HEK293 (cell line): ENCODE measurements around the gene FAM25A.
"Not testable (repeated sequence)": the region's sequence is repeated elsewhere in the genome, so short reads cannot be mapped to it uniquely, and the experiment has no call there.

ENCODE experiments used
- CTCF ChIA-PET: fragments of 350-600 bp; formaldehyde crosslinking; extraction: SDS; loops from one replicate; lab custom pipeline; 2021; ENCODE audit warnings: antibody characterized with exemption; lab: Yijun Ruan, JAX
- POLR2A ChIA-PET: fragments of 300-600 bp; formaldehyde crosslinking; extraction: SDS; loops from one replicate; lab custom pipeline; 2020; ENCODE audit warnings: antibody characterized with exemption, inconsistent platforms; lab: Yijun Ruan, JAX
- H3K27ac ChIP-seq: fragments of 200-500 bp; sonication (Bioruptor generic); 2 replicates; pipeline ENCODE4 v1.5.1; 2014; ENCODE audit warnings: low read depth, low read length, control low read depth, inconsistent platforms; ENCODE audit errors: extremely low read depth
- H3K36me3 ChIP-seq, 2 experiments: fragments of 200-500 bp in 1 of 2; sonication (Bioruptor generic) in 1 of 2; 1 replicate in 1 of 2; 2 replicates in 1 of 2; pipeline ENCODE4 v1.5.1; 2014 to 2017; ENCODE audit warnings: inconsistent platforms in 2 of 2, low read length in 2 of 2; ENCODE audit not compliant: control insufficient read depth in 2 of 2, insufficient read depth in 1 of 2
- H3K4me1 ChIP-seq: fragments of 200-500 bp; sonication (Bioruptor generic); 2 replicates; pipeline ENCODE4 v1.5.1; 2014; ENCODE audit warnings: mild to moderate bottlenecking, low read length, inconsistent platforms; ENCODE audit not compliant: control insufficient read depth, insufficient read depth
- H3K4me3 ChIP-seq: 2 replicates; pipeline ENCODE4 v1.5.1; 2011; ENCODE audit warnings: low read depth, mild to moderate bottlenecking, control low read depth, low read length, moderate library complexity
- H3K9me3 ChIP-seq: fragments of 200-500 bp; sonication (Bioruptor generic); 2 replicates; pipeline ENCODE4 v1.5.1; 2014; ENCODE audit warnings: low read depth, low read length, inconsistent platforms; ENCODE audit not compliant: control insufficient read depth, insufficient read depth
- ATF2 ChIP-seq: fragments of 450-650 bp; formaldehyde crosslinking; IDR thresholded peaks from 2 replicates; pipeline ENCODE4 v1.5.1; 2016; ENCODE audit warnings: missing biosample characterization, missing genetic modification characterization, low read depth
- FEZF1 ChIP-seq: fragments of 450-650 bp; formaldehyde crosslinking; IDR thresholded peaks from 2 replicates; pipeline ENCODE4 v1.5.1; 2016; ENCODE audit warnings: missing biosample characterization, missing genetic modification characterization
- SETDB1 ChIP-seq: IDR thresholded peaks from one replicate; pipeline ENCODE4 v1.6.1; 2017; ENCODE audit warnings: mild to moderate bottlenecking, low read length, moderate library complexity, mixed read lengths; ENCODE audit not compliant: insufficient read length
- SP3 ChIP-seq: fragments of 450-650 bp; formaldehyde crosslinking; IDR thresholded peaks from 2 replicates; pipeline ENCODE4 v1.5.1; 2016; ENCODE audit warnings: missing biosample characterization, missing genetic modification characterization
- YY1 ChIP-seq: fragments of 450-650 bp; formaldehyde crosslinking; IDR thresholded peaks from 2 replicates; pipeline ENCODE4 v1.5.1; 2018; ENCODE audit warnings: missing biosample characterization, missing genetic modification characterization
- ZBTB1 ChIP-seq: fragments of 450-650 bp; formaldehyde crosslinking; IDR thresholded peaks from 2 replicates; pipeline ENCODE4 v1.5.1; 2016; ENCODE audit warnings: missing biosample characterization, missing genetic modification characterization
- ZBTB44 ChIP-seq: fragments of 450-650 bp; IDR thresholded peaks from 2 replicates; pipeline ENCODE4 v1.5.1; 2018; ENCODE audit warnings: missing biosample characterization, mild to moderate bottlenecking, missing genetic modification characterization
- ZEB2 ChIP-seq: fragments of 450-650 bp; formaldehyde crosslinking; IDR thresholded peaks from 2 replicates; pipeline ENCODE4 v1.5.1; 2016; ENCODE audit warnings: missing biosample characterization, missing genetic modification characterization
- ZFP41 ChIP-seq: fragments of 450-650 bp; formaldehyde crosslinking; IDR thresholded peaks from 2 replicates; pipeline ENCODE4 v1.5.1; 2016; ENCODE audit warnings: missing biosample characterization, missing genetic modification characterization, borderline replicate concordance
- ZNF10 ChIP-seq: fragments of 450-650 bp; formaldehyde crosslinking; IDR thresholded peaks from 2 replicates; pipeline ENCODE4 v1.5.1; 2017; ENCODE audit warnings: missing biosample characterization, missing genetic modification characterization
- ZNF121 ChIP-seq: fragments of 450-650 bp; formaldehyde crosslinking; IDR thresholded peaks from 2 replicates; pipeline ENCODE4 v1.5.1; 2016; ENCODE audit warnings: missing biosample characterization, missing genetic modification characterization
- ZNF174 ChIP-seq: fragments of 450-650 bp; formaldehyde crosslinking; IDR thresholded peaks from 2 replicates; pipeline ENCODE4 v1.5.0; 2017; ENCODE audit warnings: missing biosample characterization, mild to moderate bottlenecking, missing genetic modification characterization
- ZNF302 ChIP-seq: fragments of 450-650 bp; formaldehyde crosslinking; IDR thresholded peaks from 2 replicates; pipeline ENCODE4 v1.5.1; 2016; ENCODE audit warnings: missing biosample characterization, missing genetic modification characterization, low read depth
- ZNF37A ChIP-seq: fragments of 450-650 bp; IDR thresholded peaks from 2 replicates; pipeline ENCODE4 v1.5.1; 2018; ENCODE audit warnings: missing biosample characterization, missing genetic modification characterization
- ZNF426 ChIP-seq: fragments of 450-650 bp; formaldehyde crosslinking; IDR thresholded peaks from 2 replicates; pipeline ENCODE4 v1.5.1; 2017; ENCODE audit warnings: missing biosample characterization, missing genetic modification characterization, mild to moderate bottlenecking, inconsistent platforms, moderate library complexity
- ZNF514 ChIP-seq: fragments of 450-650 bp; formaldehyde crosslinking; IDR thresholded peaks from 2 replicates; pipeline ENCODE4 v1.5.1; 2016; ENCODE audit warnings: missing biosample characterization, missing genetic modification characterization
- ZNF560 ChIP-seq: fragments of 450-650 bp; formaldehyde crosslinking; IDR thresholded peaks from 2 replicates; pipeline ENCODE4 v1.5.1; 2017; ENCODE audit warnings: missing biosample characterization, missing genetic modification characterization, borderline replicate concordance
- ZNF639 ChIP-seq: fragments of 450-650 bp; formaldehyde crosslinking; IDR thresholded peaks from 2 replicates; pipeline ENCODE4 v1.5.1; 2016; ENCODE audit warnings: missing biosample characterization, missing genetic modification characterization
- ZNF658 ChIP-seq: fragments of 450-650 bp; formaldehyde crosslinking; IDR thresholded peaks from 2 replicates; pipeline ENCODE4; 2016; ENCODE audit warnings: missing biosample characterization, missing genetic modification characterization
- ZNF777 ChIP-seq: fragments of 450-650 bp; formaldehyde crosslinking; IDR thresholded peaks from 2 replicates; pipeline ENCODE4 v1.5.1; 2017; ENCODE audit warnings: missing biosample characterization, missing genetic modification characterization, borderline replicate concordance
- ZSCAN30 ChIP-seq: fragments of 450-650 bp; IDR thresholded peaks from 2 replicates; pipeline ENCODE4 v1.5.1; 2018; ENCODE audit warnings: missing biosample characterization, mild to moderate bottlenecking, missing genetic modification characterization, moderate library complexity

FAM25A gene

GRCh38 chr10:87043579-87043978, 23.5 kb downstream of the FAM25A start:
- H3K27ac ChIP-seq, H3K4me1 ChIP-seq, POLR2A ChIA-PET, H3K9me3 ChIP-seq, H3K4me3 ChIP-seq: not testable (repeated sequence)
- CTCF ChIA-PET, result interaction anchor here (1.3 kb wide), 1 partner anchor 77 kb away, joined by 3 read pairs; no protein-coding TSS in a partner anchor
- peaks cover 15 to 16% of the 10 kb centered on the region in 2 experiments; a peak in 2 of 3 replicates for H3K36me3 ChIP-seq
- TF ChIP-seq ZNF121 (tag by site-specific recombination), result peak; percentile 75

- Histone ChIP-seq H3K27ac (no peak overlapping the region), H3K4me1 (no peaks in the 10 kb centered on the region), H3K36me3 (peaks cover 24 to 27% of the 10 kb centered on the region in 2 experiments), H3K9me3 (no peaks in the 10 kb centered on the region)
- ChIA-PET POLR2A (no interaction called here), CTCF (interaction anchor here (0.6 kb wide), 2 partner anchors 14 to 18 kb away, joined by 3 to 6 read pairs; no protein-coding TSS in a partner anchor)
- TF ChIP-seq YY1 (tag by site-specific recombination), result no peak
- no peak for TF ChIP-seq ZNF302
- TF ChIP-seq FEZF1, result no peak
- no peak for TF ChIP-seq ZEB2
- TF ChIP-seq ZFP41 (tag by site-specific recombination), result no peak
- no peak for TF ChIP-seq ZSCAN30 (tag by site-specific recombination)
- no peak for TF ChIP-seq ZNF426
- TF ChIP-seq SETDB1, result no peak
- no peak for TF ChIP-seq ZBTB44 (tag by site-specific recombination)
- TF ChIP-seq ZNF174 (tag by site-specific recombination), result no peak
- TF ChIP-seq ZNF10, result no peak
- TF ChIP-seq ATF2, result no peak
- no peak for TF ChIP-seq ZNF514 (tag by site-specific recombination)
- TF ChIP-seq, all 188 proteins: peak for 0
- no peak overlapping the region for H3K4me3 ChIP-seq
These were observed 25.4 kb downstream of the FAM25A start for GRCh38 chr10:87045434-87045938.

- Histone ChIP-seq H3K4me3 (no peak overlapping the region), H3K36me3 (peaks cover 38 to 74% of the 10 kb centered on the region in 2 experiments), H3K9me3 (no peaks in the 10 kb centered on the region), H3K27ac (no peak overlapping the region), H3K4me1 (no peaks in the 10 kb centered on the region)
- POLR2A ChIA-PET, result no interaction called here
- CTCF ChIA-PET, result interaction anchor here (1.1 kb wide), 1 partner anchor 10 kb away, joined by 3 read pairs; no protein-coding TSS in a partner anchor
- no peak for TF ChIP-seq ZNF658
- TF ChIP-seq ZNF560, result no peak
- TF ChIP-seq SP3 (tag by site-specific recombination), result no peak
- TF ChIP-seq ZNF777 (tag by site-specific recombination), result no peak
- no peak for TF ChIP-seq ZNF37A (tag by site-specific recombination)
- TF ChIP-seq ZBTB1 (tag by site-specific recombination), result no peak
- TF ChIP-seq ZNF639 (tag by site-specific recombination), result no peak
These were observed 33.0 kb downstream of the FAM25A start for GRCh38 chr10:87053111-87053510.
